GM12874 (cell line): ENCODE results near the gene CST7.

Experiments used
- TF ChIP-seq, protein P1 (sequence below): IDR thresholded peaks from 2 replicates; pipeline ENCODE4 v1.5.1; 2011; ENCODE audit warnings: low read depth, mild to moderate bottlenecking, control low read depth, low read length, moderate library complexity; ENCODE audit not compliant: insufficient read depth

Gene CST7

GRCh38 chr20:24917797-24918578 is 31.1 kb upstream of the CST7 start:
- TF ChIP-seq, protein P1, sequence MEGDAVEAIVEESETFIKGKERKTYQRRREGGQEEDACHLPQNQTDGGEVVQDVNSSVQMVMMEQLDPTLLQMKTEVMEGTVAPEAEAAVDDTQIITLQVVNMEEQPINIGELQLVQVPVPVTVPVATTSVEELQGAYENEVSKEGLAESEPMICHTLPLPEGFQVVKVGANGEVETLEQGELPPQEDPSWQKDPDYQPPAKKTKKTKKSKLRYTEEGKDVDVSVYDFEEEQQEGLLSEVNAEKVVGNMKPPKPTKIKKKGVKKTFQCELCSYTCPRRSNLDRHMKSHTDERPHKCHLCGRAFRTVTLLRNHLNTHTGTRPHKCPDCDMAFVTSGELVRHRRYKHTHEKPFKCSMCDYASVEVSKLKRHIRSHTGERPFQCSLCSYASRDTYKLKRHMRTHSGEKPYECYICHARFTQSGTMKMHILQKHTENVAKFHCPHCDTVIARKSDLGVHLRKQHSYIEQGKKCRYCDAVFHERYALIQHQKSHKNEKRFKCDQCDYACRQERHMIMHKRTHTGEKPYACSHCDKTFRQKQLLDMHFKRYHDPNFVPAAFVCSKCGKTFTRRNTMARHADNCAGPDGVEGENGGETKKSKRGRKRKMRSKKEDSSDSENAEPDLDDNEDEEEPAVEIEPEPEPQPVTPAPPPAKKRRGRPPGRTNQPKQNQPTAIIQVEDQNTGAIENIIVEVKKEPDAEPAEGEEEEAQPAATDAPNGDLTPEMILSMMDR = peak; percentile 88

DNA sequence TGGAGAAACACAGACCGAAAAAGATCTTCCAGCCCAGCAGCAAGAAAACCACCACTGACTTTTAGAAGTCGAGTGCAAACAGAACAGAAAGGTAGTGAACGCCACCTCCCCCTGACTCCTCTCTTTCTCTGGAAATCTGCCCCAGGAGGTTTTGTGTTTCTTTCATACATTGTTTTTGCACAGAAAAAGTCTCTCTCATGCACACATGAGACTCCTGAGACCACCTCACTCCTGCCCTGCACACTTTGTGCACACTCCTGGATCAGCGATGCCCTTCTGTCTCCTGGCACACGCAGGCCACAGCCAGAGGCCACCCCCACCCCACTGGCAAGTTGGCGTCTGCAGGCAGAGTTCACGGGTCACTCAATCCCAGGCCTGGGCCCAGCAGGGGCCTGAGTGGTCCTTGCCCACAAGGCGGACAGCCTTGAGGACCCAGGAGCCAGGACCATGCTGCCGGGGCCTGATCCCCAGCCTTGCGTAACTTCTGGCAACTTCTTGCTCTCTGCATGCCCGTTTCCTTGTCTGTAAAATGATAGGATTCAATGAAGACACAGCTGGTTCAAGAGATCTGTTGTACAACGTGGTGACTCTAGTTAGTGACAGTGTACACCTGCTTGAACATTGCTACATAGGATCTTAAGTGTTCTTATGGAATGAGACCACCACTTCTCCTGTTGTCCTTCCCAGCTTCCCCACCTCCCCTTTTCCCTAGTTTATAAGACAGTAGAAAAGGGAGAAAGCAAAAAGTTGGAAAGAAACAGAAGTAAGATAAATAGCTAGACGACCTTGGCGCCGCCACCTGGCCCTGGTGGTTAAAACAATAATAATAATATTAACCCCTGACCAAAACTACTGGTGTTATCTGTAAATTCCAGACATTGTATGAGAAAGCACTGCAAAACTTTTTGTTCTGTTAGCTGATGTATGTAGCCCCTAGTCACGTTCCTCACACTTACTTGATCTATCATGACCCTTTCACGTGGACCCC is 30.2 kb upstream of the CST7 start:
- TF ChIP-seq, protein P1 = no peak

GRCh38 chr20:24930724-24931688 is 18.1 kb upstream of the CST7 start:
- TF ChIP-seq, protein P1 = peak; percentile 38; the same call in 1 of the 2 replicates

DNA sequence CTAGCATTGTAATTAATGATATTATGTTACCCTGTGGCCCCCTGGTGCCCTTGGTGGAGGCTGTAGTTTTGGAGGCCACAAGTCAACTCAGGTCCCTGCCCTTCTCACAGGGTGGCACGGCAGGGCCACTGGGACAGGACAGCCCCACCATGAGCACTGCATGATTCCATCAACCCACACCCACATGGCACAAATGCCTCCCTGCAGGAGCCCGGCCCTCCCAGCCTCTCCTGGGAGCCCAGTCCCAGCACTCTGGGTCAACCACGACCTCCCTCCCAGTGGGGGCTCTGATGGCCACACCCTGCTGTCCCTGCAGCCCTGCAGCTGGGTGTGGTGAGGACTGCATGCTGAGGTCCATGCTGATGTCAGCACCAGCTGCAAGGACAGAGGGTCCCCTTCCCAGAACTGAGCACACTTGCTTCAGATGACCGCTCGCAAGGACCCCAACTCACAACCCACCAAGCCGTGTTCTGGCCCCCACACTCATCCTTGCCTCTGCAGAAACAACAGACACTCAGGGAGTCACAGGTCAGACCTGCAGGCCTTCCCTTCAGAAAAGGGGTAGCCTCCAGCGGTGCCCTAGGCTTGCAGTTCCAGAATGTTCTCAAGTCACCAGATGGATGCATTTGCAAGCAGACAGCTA is 15.7 kb upstream of the CST7 start:
- TF ChIP-seq, protein P1 = no peak

DNA sequence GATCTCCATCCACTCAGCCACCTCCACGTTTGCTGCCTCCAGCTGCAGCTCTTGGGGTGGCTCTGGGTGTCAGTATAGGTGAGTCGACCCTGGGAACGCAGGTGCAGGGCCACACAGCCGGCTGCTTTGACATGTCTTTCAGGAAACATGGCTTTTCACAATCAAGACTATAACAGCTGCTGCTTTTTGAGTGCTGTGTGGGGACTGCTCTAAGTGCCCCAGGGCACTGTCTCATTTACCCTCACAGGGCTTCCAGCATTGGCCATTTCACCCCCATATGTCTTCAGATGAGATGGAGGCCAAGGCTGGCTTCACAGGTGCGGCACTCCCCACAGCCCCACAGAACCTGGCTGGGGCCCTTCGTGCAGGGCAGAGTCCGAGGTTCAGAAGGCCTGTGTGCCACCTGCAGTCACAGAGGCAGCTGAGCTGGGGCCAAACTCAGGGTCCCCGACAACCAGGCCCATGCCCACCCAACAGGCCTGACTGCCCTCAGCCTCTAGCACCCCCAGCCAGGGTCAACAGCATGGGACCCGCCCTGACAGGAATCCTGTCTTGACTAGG is 14.9 kb upstream of the CST7 start:
- TF ChIP-seq, protein P1 = no peak

- TF ChIP-seq, protein P1 = no peak
Measured at GRCh38 chr20:24934716-24935115, 14.4 kb upstream of the CST7 start.
